Esophagus squamous epithelium (tissue), 5 donors: ENCODE data around the gene RABEP2. TPM values are rescaled to one million over a fixed set of nuclear protein-coding genes. Genes with fewer than 3 reads are reported as not detected.

ENCODE experiments used
- DNase-seq: peaks from one replicate; lab custom pipeline; 2025; lab: John Stamatoyannopoulos, UW
- H3K27ac ChIP-seq, 4 donors: fragments of 200-600 bp; sonication (generic); one replicate each; pipeline ENCODE4 v1.5.1; 2016 to 2019; ENCODE audit warnings: mild to moderate bottlenecking in 1 of 4
- H3K27me3 ChIP-seq, 4 donors: fragments of 200-600 bp; sonication (generic); 1 replicate in 3 of 4; 2 replicates in 1 of 4; pipeline versions ENCODE4 v1.5.1 to v1.6.0; 2017 to 2021; ENCODE audit warnings: antibody characterized with exemption in 1 of 4
- H3K36me3 ChIP-seq, 3 donors: fragments of 200-600 bp; sonication (generic); one replicate each; pipeline ENCODE4 v1.5.1; 2016 to 2019
- H3K4me1 ChIP-seq, 3 donors: fragments of 200-600 bp; sonication (generic); one replicate each; pipeline ENCODE4 v1.5.1; 2017 to 2019
- H3K4me3 ChIP-seq, 4 donors: fragments of 200-600 bp; sonication (generic); 1 replicate in 3 of 4; 2 replicates in 1 of 4; pipeline ENCODE4 v1.5.1; 2016 to 2019; ENCODE audit warnings: mild to moderate bottlenecking in 2 of 4, moderate library complexity in 1 of 4
- H3K9me3 ChIP-seq, 3 donors: fragments of 200-600 bp; sonication (generic); one replicate each; pipeline ENCODE4 v1.5.1; 2016 to 2019
- POLR2A ChIP-seq, 4 donors: fragments of 450-650 bp; IDR thresholded peaks; one replicate each; pipeline ENCODE4 v1.6.1; 2017; ENCODE audit warnings: antibody characterized with exemption in 4 of 4, mild to moderate bottlenecking in 4 of 4, moderate library complexity in 3 of 4
- WGBS, 2 donors: methylation state at CpG; one replicate each; pipeline ENCODE4 v1.1.5; 2018; 5-methylcytosine and 5-hydroxymethylcytosine counted together
- intact Hi-C: fragments of 100-400 bp; cut with DNase I; formaldehyde crosslinking; loops from one replicate; pipeline ENCODE4 v1.15.0; 2022
- total RNA-seq, 4 donors: library from RNA; depleted of rRNA; stranded (reverse); fragments of >200 nt; gene quantifications; one replicate each; pipeline ENCODE4 v1.1.0, GENCODE V29; 2016
- TF ChIP-seq, protein P1 (sequence below), 6 experiments: fragments of 450-650 bp in 4 of 6; fragments of 200-600 bp in 2 of 6; sonication (generic) in 2 of 6; IDR thresholded peaks; one replicate each; pipeline ENCODE4 v1.5.1; 2016 to 2019; ENCODE audit warnings: antibody characterized with exemption in 6 of 6, mild to moderate bottlenecking in 4 of 6, moderate library complexity in 4 of 6
- donor health status: DM: yes; HTN: yes; CAD: no.

The RABEP2 gene
- total RNA-seq, 4 donors from 2014 or later: 28.7 to 47.2 (median 37.2) TPM

DNA sequence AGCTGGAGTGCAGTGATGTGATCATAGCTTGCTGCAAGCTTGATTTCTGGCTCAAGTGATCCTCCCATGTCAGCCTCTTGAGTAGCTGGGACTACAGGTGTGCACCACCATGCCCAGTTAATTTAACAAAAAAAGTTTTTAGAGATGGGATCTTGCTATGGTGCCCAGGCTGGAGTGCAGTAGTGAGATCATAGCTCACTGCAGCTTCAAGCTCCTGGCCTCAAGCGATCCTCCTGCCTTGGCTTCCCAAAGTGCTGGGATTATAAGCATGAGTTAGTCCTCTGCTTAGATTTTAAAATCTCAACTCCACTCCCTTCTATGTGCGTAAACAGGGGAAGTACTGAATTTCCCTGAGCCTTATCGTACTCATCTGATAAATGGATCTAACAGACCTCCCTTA lies 6.3 kb downstream of the RABEP2 start:
- H3K36me3 ChIP-seq: peaks cover 16 to 88% (median 19%) of the 10 kb centered on the region in 3 donors
- no peak for DNase-seq
- no peaks in the 10 kb centered on the region for H3K27me3 ChIP-seq
- H3K4me1 ChIP-seq: peaks cover 3 to 11% (median 3%) of the 10 kb centered on the region in 3 donors
- TF ChIP-seq, protein P1, sequence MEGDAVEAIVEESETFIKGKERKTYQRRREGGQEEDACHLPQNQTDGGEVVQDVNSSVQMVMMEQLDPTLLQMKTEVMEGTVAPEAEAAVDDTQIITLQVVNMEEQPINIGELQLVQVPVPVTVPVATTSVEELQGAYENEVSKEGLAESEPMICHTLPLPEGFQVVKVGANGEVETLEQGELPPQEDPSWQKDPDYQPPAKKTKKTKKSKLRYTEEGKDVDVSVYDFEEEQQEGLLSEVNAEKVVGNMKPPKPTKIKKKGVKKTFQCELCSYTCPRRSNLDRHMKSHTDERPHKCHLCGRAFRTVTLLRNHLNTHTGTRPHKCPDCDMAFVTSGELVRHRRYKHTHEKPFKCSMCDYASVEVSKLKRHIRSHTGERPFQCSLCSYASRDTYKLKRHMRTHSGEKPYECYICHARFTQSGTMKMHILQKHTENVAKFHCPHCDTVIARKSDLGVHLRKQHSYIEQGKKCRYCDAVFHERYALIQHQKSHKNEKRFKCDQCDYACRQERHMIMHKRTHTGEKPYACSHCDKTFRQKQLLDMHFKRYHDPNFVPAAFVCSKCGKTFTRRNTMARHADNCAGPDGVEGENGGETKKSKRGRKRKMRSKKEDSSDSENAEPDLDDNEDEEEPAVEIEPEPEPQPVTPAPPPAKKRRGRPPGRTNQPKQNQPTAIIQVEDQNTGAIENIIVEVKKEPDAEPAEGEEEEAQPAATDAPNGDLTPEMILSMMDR (IDR thresholded peaks at IDR 0.05): no peak
- TF ChIP-seq POLR2A (IDR thresholded peaks at IDR 0.05): no peak
- intact Hi-C loops: no loop called here
- no peak overlapping the region for H3K27ac ChIP-seq
- no peak overlapping the region for H3K4me3 ChIP-seq
- no peaks in the 10 kb centered on the region for H3K9me3 ChIP-seq
- 90 to 100% methylated on average over 3 of the region's 3 CpGs for WGBS, 2 donors

DNA sequence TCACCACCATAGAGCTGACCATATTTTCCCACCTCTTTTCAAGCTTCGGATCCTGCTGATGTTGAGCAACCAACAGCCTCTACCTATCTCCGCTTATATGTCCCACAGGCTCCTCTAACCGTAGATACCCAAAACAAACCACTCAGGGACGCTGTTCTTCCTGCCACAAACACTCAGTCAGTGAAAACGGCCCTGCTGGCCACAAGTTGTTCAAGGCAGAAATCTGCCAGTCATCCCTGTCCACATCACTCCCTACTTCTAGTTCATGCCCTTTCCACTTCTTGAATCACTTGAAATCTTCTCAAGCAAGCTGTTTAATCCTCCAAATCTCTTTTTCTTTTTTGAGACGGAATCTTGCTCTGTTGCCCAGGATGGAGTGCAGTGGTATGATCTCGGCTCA lies 7.9 kb downstream of the RABEP2 start:
- DNase-seq: no peak
- Histone ChIP-seq H3K4me3 (no peak overlapping the region), H3K27me3 (no peaks in the 10 kb centered on the region), H3K27ac (no peak overlapping the region), H3K4me1 (no peaks in the 10 kb centered on the region), H3K9me3 (no peaks in the 10 kb centered on the region), H3K36me3 (peaks cover 16 to 98% (median 19%) of the 10 kb centered on the region in 3 donors)
- intact Hi-C loops: no loop called here
- TF ChIP-seq, protein P1 (IDR thresholded peaks at IDR 0.05): no peak
- no peak for TF ChIP-seq POLR2A (IDR thresholded peaks at IDR 0.05)
- WGBS, 2 donors: 85 to 89% methylated on average over 7 of the region's 7 CpGs

- DNase-seq: no peak
- H3K36me3 ChIP-seq: peaks cover 16 to 98% (median 19%) of the 10 kb centered on the region in 3 donors
- no peaks in the 10 kb centered on the region for H3K9me3 ChIP-seq
- no peaks in the 10 kb centered on the region for H3K27me3 ChIP-seq
- no peak overlapping the region for H3K4me3 ChIP-seq
- no peak overlapping the region for H3K27ac ChIP-seq
- no peak for TF ChIP-seq POLR2A (IDR thresholded peaks at IDR 0.05)
- TF ChIP-seq, protein P1 (IDR thresholded peaks at IDR 0.05): no peak
- intact Hi-C loops: no loop called here
- H3K4me1 ChIP-seq: peaks cover 0 to 10% (median 4%) of the 10 kb centered on the region in 3 donors
Measured at GRCh38 chr16:28915181-28915580, 9.9 kb downstream of the RABEP2 start.

GRCh38 chr16:28913946-28914724 lies 10.9 kb downstream of the RABEP2 start:
- DNase-seq: no peak
- peaks cover 0 to 10% (median 4%) of the 10 kb centered on the region in 3 donors for H3K4me1 ChIP-seq
- no peak overlapping the region for H3K4me3 ChIP-seq
- no peak overlapping the region for H3K27ac ChIP-seq
- WGBS, 2 donors: 89 to 96% methylated on average over 6 to 11 of the region's 29 CpGs
- TF ChIP-seq, protein P1 (IDR thresholded peaks at IDR 0.05): no peak
- TF ChIP-seq POLR2A (IDR thresholded peaks at IDR 0.05): no peak
- peaks cover 11 to 99% (median 13%) of the 10 kb centered on the region in 3 donors for H3K36me3 ChIP-seq
- H3K27me3 ChIP-seq: no peaks in the 10 kb centered on the region
- H3K9me3 ChIP-seq: no peaks in the 10 kb centered on the region
- intact Hi-C loops: no loop called here

- H3K4me3 ChIP-seq: no peak overlapping the region
- no peak for DNase-seq
- H3K27ac ChIP-seq: no peak overlapping the region
- no peaks in the 10 kb centered on the region for H3K27me3 ChIP-seq
- intact Hi-C loops: no loop called here
- peaks cover 0 to 10% (median 4%) of the 10 kb centered on the region in 3 donors for H3K4me1 ChIP-seq
- H3K36me3 ChIP-seq: peaks cover 3 to 99% (median 9%) of the 10 kb centered on the region in 3 donors
- 90 to 91% methylated on average over 10 to 12 of the region's 12 CpGs for WGBS, 2 donors
- TF ChIP-seq, protein P1 (IDR thresholded peaks at IDR 0.05): no peak
- no peak for TF ChIP-seq POLR2A (IDR thresholded peaks at IDR 0.05)
- H3K9me3 ChIP-seq: no peaks in the 10 kb centered on the region
Measured at GRCh38 chr16:28912558-28912957, 12.5 kb downstream of the RABEP2 start.
